Ishikawa (cell line): Measurements from ENCODE around the gene KRTCAP2.

Experiments used
- EGR1 ChIP-seq: IDR thresholded peaks from 2 replicates; pipeline ENCODE4 v1.6.1; 2012
- EP300 ChIP-seq: IDR thresholded peaks from 2 replicates; pipeline ENCODE4 v1.6.1; 2012; ENCODE audit warnings: borderline replicate concordance
- TAF1 ChIP-seq: IDR thresholded peaks from 2 replicates; pipeline ENCODE4 v1.6.1; 2012; ENCODE audit warnings: low read depth, mild to moderate bottlenecking
- TF ChIP-seq, protein P1 (sequence below): IDR thresholded peaks from 2 replicates; pipeline ENCODE4 v1.6.1; 2012

DNA sequence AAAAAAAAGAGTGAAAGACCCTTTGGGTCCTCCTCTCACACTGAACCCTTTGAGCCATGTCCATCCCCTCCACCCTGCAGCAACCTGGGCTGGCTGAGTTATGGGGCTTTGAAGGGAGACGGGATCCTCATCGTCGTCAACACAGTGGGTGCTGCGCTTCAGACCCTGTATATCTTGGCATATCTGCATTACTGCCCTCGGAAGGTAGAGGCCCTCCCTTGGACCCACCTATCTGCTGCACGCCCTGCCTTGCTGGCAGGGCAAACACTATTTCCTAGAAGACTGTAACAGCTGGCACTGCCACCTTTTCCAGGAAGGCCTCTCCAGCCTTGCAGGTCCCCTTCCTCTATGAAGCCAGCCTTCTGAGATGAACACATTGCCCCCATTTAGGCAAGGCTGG is 36.4 kb downstream of the KRTCAP2 start:
- no peak for TF ChIP-seq EP300
- no peak for TF ChIP-seq EGR1
- TF ChIP-seq, protein P1, sequence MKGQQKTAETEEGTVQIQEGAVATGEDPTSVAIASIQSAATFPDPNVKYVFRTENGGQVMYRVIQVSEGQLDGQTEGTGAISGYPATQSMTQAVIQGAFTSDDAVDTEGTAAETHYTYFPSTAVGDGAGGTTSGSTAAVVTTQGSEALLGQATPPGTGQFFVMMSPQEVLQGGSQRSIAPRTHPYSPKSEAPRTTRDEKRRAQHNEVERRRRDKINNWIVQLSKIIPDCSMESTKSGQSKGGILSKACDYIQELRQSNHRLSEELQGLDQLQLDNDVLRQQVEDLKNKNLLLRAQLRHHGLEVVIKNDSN: no peak
- no peak for TF ChIP-seq TAF1
